Measurements from ENCODE around the gene RASA1.

Gene RASA1

DNA sequence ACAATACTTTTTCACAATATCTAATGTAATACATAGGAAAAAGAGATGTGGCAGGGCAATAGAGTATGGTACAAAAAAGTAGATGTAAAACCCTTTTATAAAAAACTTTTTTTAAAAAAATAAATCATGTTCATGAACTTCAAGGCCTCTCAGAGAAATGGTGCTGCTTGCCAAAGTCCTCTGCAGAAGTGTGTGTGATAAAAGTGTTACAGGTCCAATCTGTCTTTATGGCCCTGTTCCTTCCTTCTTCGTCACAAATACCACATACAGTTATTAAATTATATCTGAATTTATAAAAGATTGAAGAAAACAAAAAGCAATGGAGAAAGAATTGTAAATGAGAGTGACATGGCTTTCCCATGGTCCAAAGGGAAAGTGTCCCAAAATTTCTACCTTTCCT lies 166.8 kb downstream of the RASA1 start:
- TF ChIP-seq, protein P1, sequence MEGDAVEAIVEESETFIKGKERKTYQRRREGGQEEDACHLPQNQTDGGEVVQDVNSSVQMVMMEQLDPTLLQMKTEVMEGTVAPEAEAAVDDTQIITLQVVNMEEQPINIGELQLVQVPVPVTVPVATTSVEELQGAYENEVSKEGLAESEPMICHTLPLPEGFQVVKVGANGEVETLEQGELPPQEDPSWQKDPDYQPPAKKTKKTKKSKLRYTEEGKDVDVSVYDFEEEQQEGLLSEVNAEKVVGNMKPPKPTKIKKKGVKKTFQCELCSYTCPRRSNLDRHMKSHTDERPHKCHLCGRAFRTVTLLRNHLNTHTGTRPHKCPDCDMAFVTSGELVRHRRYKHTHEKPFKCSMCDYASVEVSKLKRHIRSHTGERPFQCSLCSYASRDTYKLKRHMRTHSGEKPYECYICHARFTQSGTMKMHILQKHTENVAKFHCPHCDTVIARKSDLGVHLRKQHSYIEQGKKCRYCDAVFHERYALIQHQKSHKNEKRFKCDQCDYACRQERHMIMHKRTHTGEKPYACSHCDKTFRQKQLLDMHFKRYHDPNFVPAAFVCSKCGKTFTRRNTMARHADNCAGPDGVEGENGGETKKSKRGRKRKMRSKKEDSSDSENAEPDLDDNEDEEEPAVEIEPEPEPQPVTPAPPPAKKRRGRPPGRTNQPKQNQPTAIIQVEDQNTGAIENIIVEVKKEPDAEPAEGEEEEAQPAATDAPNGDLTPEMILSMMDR (IDR thresholded peaks at IDR 0.05; ENCODE audit: borderline replicate concordance, insufficient read depth, low read depth, low read length) = no peak
- no peak overlapping the region for H3K4me3 ChIP-seq (ENCODE audit: low read depth, low read length)

- no peak overlapping the region for H3K4me3 ChIP-seq (ENCODE audit: low read depth, low read length)
- TF ChIP-seq, protein P1 (IDR thresholded peaks at IDR 0.05; ENCODE audit: borderline replicate concordance, insufficient read depth, low read depth, low read length) = no peak
Measured at GRCh38 chr5:87435144-87435694, 167.5 kb downstream of the RASA1 start.

DNA sequence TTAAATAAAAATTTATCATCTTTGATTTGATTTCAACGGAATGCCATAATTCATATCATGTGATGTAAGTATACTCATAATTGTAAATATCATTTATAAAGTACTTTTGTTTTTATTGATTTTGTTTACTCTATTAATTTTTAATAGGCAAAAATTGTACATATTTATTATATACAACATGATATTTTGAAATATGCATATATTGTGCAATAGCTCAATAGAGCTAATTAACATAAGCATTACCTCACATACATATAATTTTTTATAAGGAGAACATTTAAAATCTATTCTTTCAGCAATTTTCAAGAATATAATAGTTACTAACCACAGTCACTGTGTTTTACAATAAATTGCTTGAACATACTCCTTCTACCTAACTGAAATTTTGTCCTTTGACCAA lies 170.0 kb downstream of the RASA1 start:
- H3K4me3 ChIP-seq (ENCODE audit: low read depth, low read length) = no peak overlapping the region
- TF ChIP-seq, protein P1 (IDR thresholded peaks at IDR 0.05; ENCODE audit: borderline replicate concordance, insufficient read depth, low read depth, low read length) = no peak

GRCh38 chr5:87438231-87438630 lies 170.5 kb downstream of the RASA1 start:
- no peak overlapping the region for H3K4me3 ChIP-seq (ENCODE audit: low read depth, low read length)
- TF ChIP-seq, protein P1 (IDR thresholded peaks at IDR 0.05; ENCODE audit: borderline replicate concordance, insufficient read depth, low read depth, low read length) = no peak
